ENCODE data around the gene TIMP3. TPM values are rescaled to one million over a fixed set of nuclear protein-coding genes. Genes with fewer than 3 reads are reported as not detected.
"Not testable (repeated sequence)": the region's sequence is repeated elsewhere in the genome, so short reads cannot be mapped to it uniquely, and the experiment has no call there.

TIMP3 gene
- total RNA-seq, 1 experiment from 2014 or later = 0.87 TPM

DNA sequence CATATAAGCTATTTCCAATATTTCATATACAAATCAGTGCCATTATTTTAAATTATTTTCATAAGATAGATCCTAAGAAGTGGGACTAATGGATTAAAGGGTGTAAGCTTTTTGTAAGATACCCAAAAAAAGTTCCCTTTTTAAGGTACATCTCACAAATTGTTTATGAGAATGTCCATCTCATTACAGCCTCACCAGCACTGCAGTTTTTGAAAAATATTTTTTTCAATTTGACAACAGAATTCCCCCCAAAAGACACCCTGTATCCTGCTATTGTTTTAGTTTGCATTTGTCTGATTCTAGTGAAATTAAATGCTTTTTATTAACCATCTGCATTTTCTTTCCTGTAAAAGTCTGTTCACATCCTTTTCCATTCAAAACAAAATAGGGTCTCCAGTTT is 69.0 kb downstream of the TIMP3 start:
- Histone ChIP-seq H4K8ac (replicated peaks; ENCODE audit: insufficient read length, low read depth, low read length) (no peak overlapping the region), H3K4me2 (ENCODE audit: insufficient read depth, insufficient read length, low read length) (no peak overlapping the region), H4K91ac (ENCODE audit: insufficient read length, low read depth, low read length) (no peak overlapping the region), H4K20me1 (ENCODE audit: control insufficient read depth, insufficient read depth, insufficient read length) (no peaks in the 10 kb centered on the region), H2BK15ac (ENCODE audit: low read depth, low read length) (no peak overlapping the region), H2AK5ac (ENCODE audit: insufficient read length, low read length) (no peak overlapping the region), H2BK5ac (ENCODE audit: insufficient read length, low read length) (no peak overlapping the region), H3K14ac (ENCODE audit: insufficient read depth, low read length) (no peak overlapping the region), H3K79me1 (ENCODE audit: insufficient read depth, low read depth, low read length, poor library complexity, severe bottlenecking) (no peaks in the 10 kb centered on the region), H3T11ph (ENCODE audit: low read length) (no peak overlapping the region), H2BK120ac (ENCODE audit: low read depth, low read length, poor library complexity, severe bottlenecking) (no peak overlapping the region), H3K4me1 (ENCODE audit: insufficient read depth, low read length) (no peaks in the 10 kb centered on the region), H3K9ac (ENCODE audit: extremely low read depth, insufficient read length, low read length) (no peak overlapping the region), H2AFZ (ENCODE audit: low read length) (no peak overlapping the region), H3K23ac (ENCODE audit: insufficient read length, low read depth, low read length) (no peak overlapping the region), H3K9me3 (ENCODE audit: control insufficient read depth, low read depth, low read length) (no peaks in the 10 kb centered on the region), H3K27ac (ENCODE audit: insufficient read length, low read depth, low read length) (no peak overlapping the region), H4K5ac (ENCODE audit: insufficient read length, low read depth, low read length) (no peak overlapping the region), H3K56ac (ENCODE audit: insufficient read length, low read depth, low read length) (no peak overlapping the region), H3K4ac (ENCODE audit: low read depth, low read length) (no peak overlapping the region), H3K27me3 (ENCODE audit: insufficient read depth, low read length) (no peaks in the 10 kb centered on the region), H2BK20ac (ENCODE audit: low read depth, low read length, poor library complexity, severe bottlenecking) (no peak overlapping the region), H2BK12ac (ENCODE audit: insufficient read length, low read depth, low read length) (no peak overlapping the region), H3K23me2 (ENCODE audit: insufficient read length, low read depth, low read length, poor library complexity, severe bottlenecking) (no peaks in the 10 kb centered on the region), H3K18ac (ENCODE audit: insufficient read length, low read depth, low read length) (no peak overlapping the region), H3K79me2 (ENCODE audit: insufficient read depth, low read length) (no peaks in the 10 kb centered on the region)
- H3K27me3 Mint-ChIP-seq (ENCODE audit: low read depth) = no peaks in the 10 kb centered on the region
- peaks cover 0 to 48% (median 24%) of the 10 kb centered on the region in 3 experiments; a peak in 5 of 7 replicates for H3K36me3 Mint-ChIP-seq (ENCODE audit: insufficient read depth in 1 of 3, low read depth in 3 of 3)
- H3K27ac Mint-ChIP-seq = no peak overlapping the region
- H3K9me3 Mint-ChIP-seq = no peaks in the 10 kb centered on the region
- no peaks in the 10 kb centered on the region for H3K4me1 Mint-ChIP-seq
- TF ChIP-seq, protein P1, sequence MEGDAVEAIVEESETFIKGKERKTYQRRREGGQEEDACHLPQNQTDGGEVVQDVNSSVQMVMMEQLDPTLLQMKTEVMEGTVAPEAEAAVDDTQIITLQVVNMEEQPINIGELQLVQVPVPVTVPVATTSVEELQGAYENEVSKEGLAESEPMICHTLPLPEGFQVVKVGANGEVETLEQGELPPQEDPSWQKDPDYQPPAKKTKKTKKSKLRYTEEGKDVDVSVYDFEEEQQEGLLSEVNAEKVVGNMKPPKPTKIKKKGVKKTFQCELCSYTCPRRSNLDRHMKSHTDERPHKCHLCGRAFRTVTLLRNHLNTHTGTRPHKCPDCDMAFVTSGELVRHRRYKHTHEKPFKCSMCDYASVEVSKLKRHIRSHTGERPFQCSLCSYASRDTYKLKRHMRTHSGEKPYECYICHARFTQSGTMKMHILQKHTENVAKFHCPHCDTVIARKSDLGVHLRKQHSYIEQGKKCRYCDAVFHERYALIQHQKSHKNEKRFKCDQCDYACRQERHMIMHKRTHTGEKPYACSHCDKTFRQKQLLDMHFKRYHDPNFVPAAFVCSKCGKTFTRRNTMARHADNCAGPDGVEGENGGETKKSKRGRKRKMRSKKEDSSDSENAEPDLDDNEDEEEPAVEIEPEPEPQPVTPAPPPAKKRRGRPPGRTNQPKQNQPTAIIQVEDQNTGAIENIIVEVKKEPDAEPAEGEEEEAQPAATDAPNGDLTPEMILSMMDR (conservative IDR thresholded peaks at IDR 0.05) = no peak
- no peak for DNase-seq
- H3K4me3 Mint-ChIP-seq = no peak overlapping the region

DNA sequence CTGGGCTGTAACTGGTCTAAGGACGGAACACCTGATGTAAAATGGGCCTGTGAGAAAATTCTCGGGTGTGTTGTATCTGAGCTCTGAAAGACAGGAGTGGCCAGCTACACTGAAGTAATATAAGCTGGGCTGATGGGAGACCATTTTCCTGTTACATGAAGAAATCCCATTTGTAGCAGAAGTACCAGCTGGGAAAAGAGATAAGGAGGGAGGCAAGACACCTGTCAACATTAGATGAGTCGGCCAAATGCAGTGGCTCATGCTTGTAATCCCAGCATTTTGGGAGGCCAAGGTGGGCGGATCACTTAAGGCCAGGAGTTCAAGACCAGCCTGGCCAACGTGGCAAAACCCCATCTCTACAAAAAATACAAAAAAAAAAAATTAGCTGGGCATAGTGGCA is 72.1 kb downstream of the TIMP3 start:
- not testable (repeated sequence) for H3K9ac ChIP-seq (ENCODE audit: extremely low read depth, insufficient read length, low read length); H3K56ac ChIP-seq (ENCODE audit: insufficient read length, low read depth, low read length); H4K8ac ChIP-seq (replicated peaks; ENCODE audit: insufficient read length, low read depth, low read length); H3K4me2 ChIP-seq (ENCODE audit: insufficient read depth, insufficient read length, low read length); H3K79me1 ChIP-seq (ENCODE audit: insufficient read depth, low read depth, low read length, poor library complexity, severe bottlenecking); H4K5ac ChIP-seq (ENCODE audit: insufficient read length, low read depth, low read length); H3K4me1 Mint-ChIP-seq; H3K9me3 ChIP-seq (ENCODE audit: control insufficient read depth, low read depth, low read length); H2BK15ac ChIP-seq (ENCODE audit: low read depth, low read length); H2AK5ac ChIP-seq (ENCODE audit: insufficient read length, low read length); H3K27me3 Mint-ChIP-seq (ENCODE audit: low read depth); H2BK12ac ChIP-seq (ENCODE audit: insufficient read length, low read depth, low read length); DNase-seq; H3K9me3 Mint-ChIP-seq; H4K20me1 ChIP-seq (ENCODE audit: control insufficient read depth, insufficient read depth, insufficient read length); H3K14ac ChIP-seq (ENCODE audit: insufficient read depth, low read length); H3K18ac ChIP-seq (ENCODE audit: insufficient read length, low read depth, low read length); H4K91ac ChIP-seq (ENCODE audit: insufficient read length, low read depth, low read length); H3K4me3 Mint-ChIP-seq; H3K23me2 ChIP-seq (ENCODE audit: insufficient read length, low read depth, low read length, poor library complexity, severe bottlenecking); H3K27ac Mint-ChIP-seq; H2BK120ac ChIP-seq (ENCODE audit: low read depth, low read length, poor library complexity, severe bottlenecking); H3K4me1 ChIP-seq (ENCODE audit: insufficient read depth, low read length); H3T11ph ChIP-seq (ENCODE audit: low read length); H3K4ac ChIP-seq (ENCODE audit: low read depth, low read length); H3K79me2 ChIP-seq (ENCODE audit: insufficient read depth, low read length); H2AFZ ChIP-seq (ENCODE audit: low read length); H3K27ac ChIP-seq (ENCODE audit: insufficient read length, low read depth, low read length); H3K23ac ChIP-seq (ENCODE audit: insufficient read length, low read depth, low read length); H2BK20ac ChIP-seq (ENCODE audit: low read depth, low read length, poor library complexity, severe bottlenecking); H2BK5ac ChIP-seq (ENCODE audit: insufficient read length, low read length); H3K27me3 ChIP-seq (ENCODE audit: insufficient read depth, low read length)
- WGBS (ENCODE audit: extremely low coverage, insufficient read length, low lambda C conversion rate) = no CpG with 5 or more reads among the region's 5 CpGs
- peaks cover 0 to 29% (median 13%) of the 10 kb centered on the region in 3 experiments; a peak in 4 of 7 replicates for H3K36me3 Mint-ChIP-seq (ENCODE audit: insufficient read depth in 1 of 3, low read depth in 3 of 3)
